IMR-90 (cell line): ENCODE measurements around the gene LTBP1.

Source experiments
- CEBPB ChIP-seq: IDR thresholded peaks from 2 replicates; pipeline ENCODE4 v1.6.1; 2012; ENCODE audit warnings: low read depth, low read length, improper control_type of control experiment
- FOS ChIP-seq: fragments of 150-350 bp; IDR thresholded peaks from 2 replicates; pipeline ENCODE4 v1.6.1; 2016; ENCODE audit warnings: low read depth, low read length
- MAFK ChIP-seq: IDR thresholded peaks from 2 replicates; pipeline ENCODE4 v1.6.1; 2012; ENCODE audit warnings: low read depth, low read length, improper control_type of control experiment
- MAZ ChIP-seq: IDR thresholded peaks from 2 replicates; pipeline ENCODE4 v1.6.1; 2012; ENCODE audit warnings: low read depth, mild to moderate bottlenecking, low read length, improper control_type of control experiment, moderate library complexity, borderline replicate concordance
- POLR2A ChIP-seq: IDR thresholded peaks from 2 replicates; pipeline ENCODE4 v1.6.1; 2012; ENCODE audit warnings: mild to moderate bottlenecking, low read depth, low read length
- RCOR1 ChIP-seq: IDR thresholded peaks from 2 replicates; pipeline ENCODE4 v1.6.1; 2012; ENCODE audit warnings: mild to moderate bottlenecking, low read length, improper control_type of control experiment; ENCODE audit not compliant: insufficient replicate concordance
- RFX5 ChIP-seq: IDR thresholded peaks from 2 replicates; pipeline ENCODE4 v1.8.0; 2012; ENCODE audit warnings: low read depth, mild to moderate bottlenecking, low read length, moderate library complexity
- SMC3 ChIP-seq: fragments of 150-350 bp; IDR thresholded peaks from 2 replicates; pipeline ENCODE4 v1.6.1; 2016; ENCODE audit warnings: low read depth, mild to moderate bottlenecking, antibody characterized with exemption, low read length, moderate library complexity
- TF ChIP-seq, protein P1 (sequence below): conservative IDR thresholded peaks from 2 replicates; pipeline ENCODE4 v1.5.1; 2012; ENCODE audit warnings: mild to moderate bottlenecking, low read depth, low read length, improper control_type of control experiment
- TF ChIP-seq, protein P2 (sequence below): fragments of 150-350 bp; IDR thresholded peaks from 2 replicates; pipeline ENCODE4 v1.6.1; 2016; ENCODE audit warnings: low read depth, mild to moderate bottlenecking, low read length, moderate library complexity, borderline replicate concordance
- TF ChIP-seq, protein P3 (sequence below): fragments of 150-350 bp; IDR thresholded peaks from 2 replicates; pipeline ENCODE4 v1.6.1; 2017; ENCODE audit warnings: mild to moderate bottlenecking, antibody characterized with exemption, low read length, low read depth

DNA sequence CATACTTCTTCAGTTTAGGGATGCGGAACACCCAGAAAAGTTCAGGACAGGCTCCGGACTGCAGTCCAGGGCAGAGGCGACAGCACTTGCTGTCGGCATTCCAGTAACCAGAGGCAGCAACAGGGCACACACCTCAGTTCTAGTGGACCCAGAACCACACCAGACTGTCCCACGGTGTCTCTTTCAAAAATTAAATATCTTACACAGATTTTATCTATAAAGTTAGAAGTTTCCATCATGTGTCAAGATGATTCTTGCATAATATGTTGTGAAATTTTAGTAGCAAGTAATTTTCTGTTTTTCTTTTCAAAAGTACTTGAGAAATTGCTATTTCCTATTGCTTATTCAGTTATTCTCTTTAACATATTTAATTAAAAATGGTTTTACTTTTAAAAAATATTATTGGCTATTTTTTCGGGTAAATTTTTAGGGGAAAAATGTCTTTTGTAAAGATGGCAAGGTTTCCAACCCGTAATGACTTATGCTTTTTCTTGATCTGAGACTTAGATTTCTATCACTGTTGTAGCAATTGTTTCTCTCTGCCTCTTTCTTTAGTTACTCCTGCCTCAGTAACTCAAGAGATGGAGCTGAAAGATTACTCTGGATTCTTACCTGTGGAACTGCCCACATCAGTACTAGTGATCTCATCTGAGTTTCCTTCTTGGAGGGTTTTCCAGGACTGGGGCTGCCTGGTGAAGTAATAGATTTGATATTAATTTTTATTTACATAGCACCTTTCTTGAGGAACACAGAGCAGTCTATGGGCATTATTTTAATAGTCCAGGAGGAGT lies 182.7 kb downstream of the LTBP1 start:
- TF ChIP-seq, protein P1, sequence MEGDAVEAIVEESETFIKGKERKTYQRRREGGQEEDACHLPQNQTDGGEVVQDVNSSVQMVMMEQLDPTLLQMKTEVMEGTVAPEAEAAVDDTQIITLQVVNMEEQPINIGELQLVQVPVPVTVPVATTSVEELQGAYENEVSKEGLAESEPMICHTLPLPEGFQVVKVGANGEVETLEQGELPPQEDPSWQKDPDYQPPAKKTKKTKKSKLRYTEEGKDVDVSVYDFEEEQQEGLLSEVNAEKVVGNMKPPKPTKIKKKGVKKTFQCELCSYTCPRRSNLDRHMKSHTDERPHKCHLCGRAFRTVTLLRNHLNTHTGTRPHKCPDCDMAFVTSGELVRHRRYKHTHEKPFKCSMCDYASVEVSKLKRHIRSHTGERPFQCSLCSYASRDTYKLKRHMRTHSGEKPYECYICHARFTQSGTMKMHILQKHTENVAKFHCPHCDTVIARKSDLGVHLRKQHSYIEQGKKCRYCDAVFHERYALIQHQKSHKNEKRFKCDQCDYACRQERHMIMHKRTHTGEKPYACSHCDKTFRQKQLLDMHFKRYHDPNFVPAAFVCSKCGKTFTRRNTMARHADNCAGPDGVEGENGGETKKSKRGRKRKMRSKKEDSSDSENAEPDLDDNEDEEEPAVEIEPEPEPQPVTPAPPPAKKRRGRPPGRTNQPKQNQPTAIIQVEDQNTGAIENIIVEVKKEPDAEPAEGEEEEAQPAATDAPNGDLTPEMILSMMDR = no peak
- TF ChIP-seq POLR2A (no peak), MAFK (no peak), MAZ (no peak), RCOR1 (no peak), CEBPB (peak; percentile 29; the same call in 1 of the 2 replicates), FOS (no peak), RFX5 (no peak), SMC3 (no peak)
- TF ChIP-seq, protein P2, sequence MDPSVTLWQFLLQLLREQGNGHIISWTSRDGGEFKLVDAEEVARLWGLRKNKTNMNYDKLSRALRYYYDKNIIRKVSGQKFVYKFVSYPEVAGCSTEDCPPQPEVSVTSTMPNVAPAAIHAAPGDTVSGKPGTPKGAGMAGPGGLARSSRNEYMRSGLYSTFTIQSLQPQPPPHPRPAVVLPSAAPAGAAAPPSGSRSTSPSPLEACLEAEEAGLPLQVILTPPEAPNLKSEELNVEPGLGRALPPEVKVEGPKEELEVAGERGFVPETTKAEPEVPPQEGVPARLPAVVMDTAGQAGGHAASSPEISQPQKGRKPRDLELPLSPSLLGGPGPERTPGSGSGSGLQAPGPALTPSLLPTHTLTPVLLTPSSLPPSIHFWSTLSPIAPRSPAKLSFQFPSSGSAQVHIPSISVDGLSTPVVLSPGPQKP = no peak
- TF ChIP-seq, protein P3, sequence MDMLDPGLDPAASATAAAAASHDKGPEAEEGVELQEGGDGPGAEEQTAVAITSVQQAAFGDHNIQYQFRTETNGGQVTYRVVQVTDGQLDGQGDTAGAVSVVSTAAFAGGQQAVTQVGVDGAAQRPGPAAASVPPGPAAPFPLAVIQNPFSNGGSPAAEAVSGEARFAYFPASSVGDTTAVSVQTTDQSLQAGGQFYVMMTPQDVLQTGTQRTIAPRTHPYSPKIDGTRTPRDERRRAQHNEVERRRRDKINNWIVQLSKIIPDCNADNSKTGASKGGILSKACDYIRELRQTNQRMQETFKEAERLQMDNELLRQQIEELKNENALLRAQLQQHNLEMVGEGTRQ = no peak
